Heart right ventricle (tissue), 16 donors: Measurements from ENCODE around the gene XPO4. TPM values are rescaled to one million over a fixed set of nuclear protein-coding genes. Genes with fewer than 3 reads are reported as not detected.
A peak's percentile ranks its signal among the peaks of the same experiment; 100 is the strongest.

Experiments
- ATAC-seq, 8 donors: fragments of 200-7000 bp; cut with Tn5 transposase; one replicate each; pipeline ENCODE4 v1.9.1; 2020; ENCODE audit warnings: mild to moderate bottlenecking in 8 of 8, moderate library complexity in 8 of 8, moderate number of reproducible peaks in 1 of 8
- DNase-seq, 2 donors: peaks; one replicate each; pipeline ENCODE4 v3.0.0-alpha.2; 2020
- H3K27ac ChIP-seq, 10 donors: fragments of 200-600 bp; sonication (generic) in 2 of 10; one replicate each; pipeline versions ENCODE4 v1.5.0 to v1.8.0; 2020 to 2022; ENCODE audit warnings: mild to moderate bottlenecking in 3 of 10
- H3K27me3 ChIP-seq, 7 donors: fragments of 200-600 bp; one replicate each; pipeline ENCODE4 v1.8.0; 2021 to 2022; ENCODE audit warnings: mild to moderate bottlenecking in 2 of 7
- H3K36me3 ChIP-seq, 9 donors: fragments of 200-600 bp; sonication (generic) in 1 of 9; one replicate each; pipeline versions ENCODE4 v1.5.0 to v1.8.0; 2020 to 2022; ENCODE audit warnings: mild to moderate bottlenecking in 2 of 9
- H3K4me1 ChIP-seq, 9 donors: fragments of 200-600 bp; sonication (generic) in 1 of 9; one replicate each; pipeline versions ENCODE4 v1.5.0 to v1.8.0; 2020 to 2022; ENCODE audit warnings: mild to moderate bottlenecking in 4 of 9
- H3K4me3 ChIP-seq, 10 donors: fragments of 200-600 bp; sonication (generic) in 2 of 10; one replicate each; pipeline versions ENCODE4 v1.5.0 to v1.8.0; 2020 to 2022; ENCODE audit warnings: mild to moderate bottlenecking in 7 of 10, moderate library complexity in 2 of 10
- H3K9me3 ChIP-seq, 11 donors: fragments of 200-600 bp in 10 of 11; sonication (generic) in 2 of 11; one replicate each; pipeline versions ENCODE4 v1.5.0 to v1.8.0; 2013 to 2022; ENCODE audit warnings: mild to moderate bottlenecking in 2 of 11, control low read depth in 1 of 11, moderate library complexity in 1 of 11
- WGBS, 2 donors: extraction: QIAGEN DNeasy Blood & Tissue Kit; methylation state at CpG; one replicate each; pipeline ENCODE4 v1.1.7; 2013; ENCODE audit warnings: inconsistent platforms in 1 of 2; 5-methylcytosine and 5-hydroxymethylcytosine counted together
- intact Hi-C, 10 donors: fragments of 100-400 bp; cut with DNase I; formaldehyde crosslinking; loops; one replicate each; pipeline versions ENCODE4 v1.11.1 to v1.14.2; 2022
- polyA plus RNA-seq, 2 donors: library from polyadenylated mRNA; stranded (reverse); fragments of 200-250 nt; gene quantifications; one replicate each; pipeline ENCODE4 v1.2.3, GENCODE V29; 2013
- total RNA-seq, 10 donors: library from RNA; stranded (reverse); fragmentation: NEBNext Ultra II Directional in 3 of 10; extraction: Animal tissue kit (Norgen Biotek cat#: 25700) in 3 of 10; gene quantifications; one replicate each; pipeline versions ENCODE4 v1.2.1 to v1.2.4, GENCODE V29; 2021 to 2023
- TF ChIP-seq, protein P1 (sequence below), 9 donors: fragments of 200-600 bp; sonication (generic) in 2 of 9; IDR thresholded peaks; one replicate each; pipeline versions ENCODE4 v1.5.0 to v1.8.0; 2021 to 2022; ENCODE audit warnings: antibody characterized with exemption in 9 of 9, mild to moderate bottlenecking in 5 of 9, moderate library complexity in 1 of 9
- donor health status: Arrhythmogenic right ventricular cardiomyopathy.
- donor health status: ischemic (EF 13 %, LVEDD 7.1; RV severe dilation, severe dysfunction).
- donor health status: healthy with polysubstance abuse.
- donor health status: DM: no; HTN: yes; CAD: no.
- donor health status: DM: no; HTN: no; CAD: no.
- donor health status: ischemic (EF 25% LVEDD 6.9; RV normal size, moderate dysfunction).
- donor health status: ischemic (EF 25% LVEDD 5.7; RV mildly dilated, moderate dysfunction).
- donor health status: healthy.
- donor health status: DM: yes; HTN: yes; CAD: no.
- donor health status: Ischemic cardiomyopathy.
- donor health status: ischemic (EF 35%, LVEDD 5.7; RV mildly dilated, moderate dysfunction).
- donor health status: nonischemic (EF 11% LVEDD 7.7; RV severe dilation, severe dysfunction).
- donor health status: DM: yes; HTN: yes; CAD: no.
- donor health status: PGD.
- donor health status: ischemic (EF 29% LVEDD 5.4; RV normal size, mild dysfunction).
- donor health status: nonischemic (EF 23%, LVEDD 6.1; RV moderate dilation, normal function).

The XPO4 gene
- total and polyA plus RNA-seq, 12 donors = 3.5 to 68.1 (median 37.1) TPM

DNA sequence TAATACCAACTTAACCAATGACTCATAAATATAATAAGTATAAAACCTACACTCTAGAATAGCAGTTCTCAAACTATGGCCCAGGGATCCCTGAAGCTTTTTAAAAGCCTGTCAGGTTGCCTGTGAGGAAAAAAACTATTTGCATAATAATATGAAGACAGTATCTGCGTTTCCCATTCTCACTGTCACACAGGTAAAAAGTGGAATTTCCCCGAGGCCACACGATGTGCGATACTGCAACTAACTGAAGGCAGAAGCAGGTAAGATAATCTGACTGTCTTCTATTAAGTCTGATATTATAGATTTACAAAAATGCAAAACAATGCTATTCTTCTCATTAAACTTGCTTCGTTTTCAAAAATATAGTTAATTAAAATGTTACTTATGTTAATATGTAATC, 76.2 kb downstream of the XPO4 start:
- 66 to 81% methylated on average over 5 of the region's 5 CpGs for WGBS, 2 donors

DNA sequence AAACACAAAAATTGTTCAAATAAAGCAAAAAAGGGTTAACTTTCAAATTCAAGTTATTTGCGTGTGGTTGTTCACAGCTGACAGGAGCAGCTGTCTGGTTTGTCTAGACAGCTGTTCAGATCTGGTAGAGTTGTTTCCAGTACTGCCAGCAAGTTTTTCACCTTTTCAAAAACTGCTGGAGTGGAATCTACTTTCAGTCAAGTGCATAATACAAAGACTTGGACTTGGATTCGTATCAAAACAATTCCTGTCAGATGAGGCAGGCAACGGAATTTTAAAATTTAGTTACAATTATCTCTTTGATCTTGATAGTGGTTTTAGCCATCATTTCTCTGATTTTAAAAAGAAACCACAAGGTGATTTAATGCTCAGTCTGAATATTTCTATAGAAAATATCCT, 77.1 kb downstream of the XPO4 start:
- TF ChIP-seq, protein P1, sequence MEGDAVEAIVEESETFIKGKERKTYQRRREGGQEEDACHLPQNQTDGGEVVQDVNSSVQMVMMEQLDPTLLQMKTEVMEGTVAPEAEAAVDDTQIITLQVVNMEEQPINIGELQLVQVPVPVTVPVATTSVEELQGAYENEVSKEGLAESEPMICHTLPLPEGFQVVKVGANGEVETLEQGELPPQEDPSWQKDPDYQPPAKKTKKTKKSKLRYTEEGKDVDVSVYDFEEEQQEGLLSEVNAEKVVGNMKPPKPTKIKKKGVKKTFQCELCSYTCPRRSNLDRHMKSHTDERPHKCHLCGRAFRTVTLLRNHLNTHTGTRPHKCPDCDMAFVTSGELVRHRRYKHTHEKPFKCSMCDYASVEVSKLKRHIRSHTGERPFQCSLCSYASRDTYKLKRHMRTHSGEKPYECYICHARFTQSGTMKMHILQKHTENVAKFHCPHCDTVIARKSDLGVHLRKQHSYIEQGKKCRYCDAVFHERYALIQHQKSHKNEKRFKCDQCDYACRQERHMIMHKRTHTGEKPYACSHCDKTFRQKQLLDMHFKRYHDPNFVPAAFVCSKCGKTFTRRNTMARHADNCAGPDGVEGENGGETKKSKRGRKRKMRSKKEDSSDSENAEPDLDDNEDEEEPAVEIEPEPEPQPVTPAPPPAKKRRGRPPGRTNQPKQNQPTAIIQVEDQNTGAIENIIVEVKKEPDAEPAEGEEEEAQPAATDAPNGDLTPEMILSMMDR (IDR thresholded peaks at IDR 0.05) = no peak
- DNase-seq = no peak
- H3K4me3 ChIP-seq = peak overlapping the region in 4 of 10 donors; percentile 1 to 5 (median 2)
- H3K9me3 ChIP-seq = no peaks in the 10 kb centered on the region
- H3K27me3 ChIP-seq = no peaks in the 10 kb centered on the region
- H3K27ac ChIP-seq = peak overlapping the region in 9 of 10 donors; percentile 6 to 79 (median 46)
- 30 to 31% methylated on average over 3 of the region's 3 CpGs for WGBS, 2 donors
- peak in 4 of 8 donors; percentile 38 to 60 (median 43) for ATAC-seq
- peaks cover 0 to 30% (median 10%) of the 10 kb centered on the region in 9 donors for H3K4me1 ChIP-seq
- intact Hi-C loops = loop anchor here in 9 of 10 donors (5.0 to 10.0 kb wide), 4 partner anchors 113 to 333 kb away; no protein-coding TSS in a partner anchor
- peaks cover 0 to 16% (median 0%) of the 10 kb centered on the region in 9 donors for H3K36me3 ChIP-seq

More for the DNA sequence above, 76.2 kb downstream of the XPO4 start:
- Histone ChIP-seq H3K27ac (peak overlapping the region in 7 of 10 donors; percentile 6 to 79 (median 63)), H3K4me3 (peak overlapping the region in 2 of 10 donors; percentile 2), H3K36me3 (peaks cover 0 to 11% (median 0%) of the 10 kb centered on the region in 9 donors), H3K9me3 (no peaks in the 10 kb centered on the region), H3K27me3 (no peaks in the 10 kb centered on the region), H3K4me1 (peaks cover 0 to 30% (median 10%) of the 10 kb centered on the region in 9 donors)
- intact Hi-C loops = loop anchor here in 9 of 10 donors (2.0 to 10.0 kb wide), 5 partner anchors 14 to 334 kb away; no protein-coding TSS in a partner anchor
- DNase-seq (no peak), ATAC-seq (no peak)
- TF ChIP-seq, protein P1 (IDR thresholded peaks at IDR 0.05) = no peak

DNA sequence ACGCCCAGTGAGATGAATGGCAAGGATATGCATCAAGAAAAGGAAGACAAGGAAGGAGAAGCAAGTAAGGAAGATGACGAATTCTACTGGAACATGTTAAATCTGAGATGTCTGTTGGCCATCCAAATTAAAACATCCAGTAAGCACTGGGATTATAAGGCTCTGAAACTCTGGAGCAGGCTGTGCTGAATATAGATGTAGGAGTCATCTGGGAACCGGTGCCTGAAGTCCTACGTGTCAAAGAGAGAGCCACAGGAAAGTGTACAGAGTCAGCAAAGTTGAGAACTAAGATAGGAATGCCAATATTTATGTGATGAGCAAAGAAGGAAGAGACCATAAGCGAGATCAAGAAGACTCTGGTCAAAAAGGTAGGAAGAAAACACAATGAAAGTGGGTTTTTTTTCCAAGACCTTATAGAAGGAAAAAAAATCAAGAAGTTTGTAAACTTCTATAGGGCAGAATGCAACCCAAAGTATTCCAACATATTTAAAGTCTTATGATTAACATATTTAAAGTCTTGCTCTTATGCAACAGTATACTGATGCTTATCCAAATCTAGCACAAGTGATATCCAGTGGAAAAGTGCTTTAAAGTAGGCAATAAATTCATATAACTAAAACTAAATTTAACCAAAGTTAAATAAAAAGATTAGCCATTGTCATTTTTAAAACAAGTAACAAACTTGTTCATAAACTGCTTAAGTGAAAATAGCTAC, 77.6 kb downstream of the XPO4 start:
- H3K36me3 ChIP-seq = peaks cover 0 to 22% (median 0%) of the 10 kb centered on the region in 9 donors
- H3K4me3 ChIP-seq = peak overlapping the region in 4 of 10 donors; percentile 1 to 5 (median 2)
- WGBS, 2 donors = 49 to 72% methylated on average over 5 of the region's 5 CpGs
- intact Hi-C loops = loop anchor here in 9 of 10 donors (5.0 to 10.0 kb wide), 5 partner anchors 53 to 333 kb away; partner anchors contain the start of gene EEF1AKMT1 (in 1 of the 9)
- no peaks in the 10 kb centered on the region for H3K9me3 ChIP-seq
- DNase-seq (no peak), ATAC-seq (peak in 6 of 8 donors; percentile 69 to 81 (median 78))
- no peaks in the 10 kb centered on the region for H3K27me3 ChIP-seq
- H3K27ac ChIP-seq = peak overlapping the region in 8 of 10 donors; percentile 6 to 79 (median 54)
- H3K4me1 ChIP-seq = peaks cover 0 to 30% (median 10%) of the 10 kb centered on the region in 9 donors
- TF ChIP-seq, protein P1 (IDR thresholded peaks at IDR 0.05) = no peak

DNA sequence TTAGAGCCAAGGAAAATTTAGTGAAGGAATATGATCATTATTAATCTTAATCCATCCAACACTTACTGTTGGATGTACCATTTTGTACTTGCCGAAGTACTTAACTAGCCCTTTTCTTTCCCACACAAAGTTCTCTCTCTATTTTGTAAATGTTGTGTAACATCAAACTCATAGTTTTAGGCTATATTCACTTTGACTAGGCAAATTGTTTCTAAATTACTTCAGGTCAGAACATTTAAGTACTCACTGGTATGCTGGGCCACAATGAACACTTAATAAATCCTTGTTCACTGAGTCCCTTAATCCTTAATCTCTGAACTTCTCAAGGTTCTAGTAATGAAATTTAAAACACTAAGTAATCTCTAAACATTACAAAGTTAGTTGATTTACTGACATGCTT, 79.5 kb downstream of the XPO4 start:
- ATAC-seq = no peak
- WGBS, 2 donors = 95% methylated on average over 1 of the region's 1 CpG
- Histone ChIP-seq H3K27me3 (no peaks in the 10 kb centered on the region), H3K27ac (peak overlapping the region in 6 of 10 donors; percentile 18 to 79 (median 68)), H3K36me3 (peaks cover 0 to 34% (median 0%) of the 10 kb centered on the region in 9 donors), H3K4me1 (peaks cover 0 to 22% (median 4%) of the 10 kb centered on the region in 9 donors), H3K9me3 (no peaks in the 10 kb centered on the region), H3K4me3 (no peak overlapping the region)
- intact Hi-C loops = loop anchor here in 4 of 10 donors (5.0 to 10.0 kb wide), 2 partner anchors 51 to 328 kb away; partner anchors contain the start of gene EEF1AKMT1 (in 1 of the 4)
- TF ChIP-seq, protein P1 (IDR thresholded peaks at IDR 0.05) = no peak
- DNase-seq = no peak
